ENCODE data around the gene CFAP251. TPM values are rescaled to one million over a fixed set of nuclear protein-coding genes. Genes with fewer than 3 reads are reported as not detected.

CFAP251 gene
- total RNA-seq, 1 experiment from 2014 or later, result 2.6 TPM

GRCh38 chr12:122009741-122010140, 91.3 kb downstream of the CFAP251 start:
- ATAC-seq (no peak), DNase-seq (ENCODE audit: low read depth, low spot score) (no peak)
- no peaks in the 10 kb centered on the region for H3K36me3 ChIP-seq (ENCODE audit: control insufficient read depth in 1 of 2, insufficient read depth in 2 of 2, low read length in 2 of 2)
- no peaks in the 10 kb centered on the region for H3K4me1 ChIP-seq (ENCODE audit: control insufficient read depth in 1 of 2, insufficient read depth in 2 of 2, low read length in 2 of 2)
- H3K9me3 ChIP-seq (ENCODE audit: control insufficient read depth in 1 of 2, insufficient read depth in 1 of 2, low read depth in 1 of 2, low read length in 2 of 2), result no peaks in the 10 kb centered on the region
- H4K20me1 ChIP-seq (ENCODE audit: insufficient read depth), result no peaks in the 10 kb centered on the region
- no peak overlapping the region for H3K4me2 ChIP-seq (ENCODE audit: low read length)
- RAD21 ChIA-PET (ENCODE audit: low non-redundant PET in 1 of 2, low total read pairs in 2 of 2, uncharacterized antibody in 2 of 2, unreplicated experiment in 2 of 2), result no interaction called here
- H3K9me2 ChIP-seq (ENCODE audit: insufficient read depth), result no peaks in the 10 kb centered on the region
- no peak overlapping the region for H3K27ac ChIP-seq (ENCODE audit: low read depth, low read length)
- H2AFZ ChIP-seq (ENCODE audit: low read depth, low read length, poor library complexity, severe bottlenecking), result no peak overlapping the region
- H3K79me2 ChIP-seq (ENCODE audit: insufficient read depth, low read length), result no peaks in the 10 kb centered on the region
- H3K27me3 ChIP-seq (ENCODE audit: insufficient read depth, low read length), result no peaks in the 10 kb centered on the region
- TF ChIP-seq ZFX (IDR thresholded peaks at IDR 0.05), result no peak
- no peak for TF ChIP-seq POLR2A (IDR thresholded peaks at IDR 0.05; ENCODE audit: borderline replicate concordance, extremely low read depth, insufficient read depth, insufficient read length)
- TF ChIP-seq ZNF274 (IDR thresholded peaks at IDR 0.05; ENCODE audit: low read depth, low read length), result no peak
- TF ChIP-seq CBX3 (IDR thresholded peaks at IDR 0.05; ENCODE audit: low read depth), result no peak
- H3K4me3 ChIP-seq (replicated peaks in 1 of 2; ENCODE audit: low read depth in 1 of 2, low read length in 2 of 2), result no peak overlapping the region
- no TSS peak for BruUV-seq (replicated peaks)
- H3K9ac ChIP-seq (ENCODE audit: low read length), result no peak overlapping the region
- CTCF ChIA-PET, result no interaction called here
- POLR2A ChIA-PET, result no interaction called here
- intact Hi-C loops (cut with micrococcal nuclease), result no loop called here

- Histone ChIP-seq H4K20me1 (ENCODE audit: insufficient read depth) (no peaks in the 10 kb centered on the region), H3K27ac (ENCODE audit: low read depth, low read length) (no peak overlapping the region), H2AFZ (ENCODE audit: low read depth, low read length, poor library complexity, severe bottlenecking) (no peak overlapping the region), H3K79me2 (ENCODE audit: insufficient read depth, low read length) (no peaks in the 10 kb centered on the region), H3K4me3 (replicated peaks in 1 of 2; ENCODE audit: low read depth in 1 of 2, low read length in 2 of 2) (no peak overlapping the region), H3K9me2 (ENCODE audit: insufficient read depth) (no peaks in the 10 kb centered on the region), H3K9me3 (ENCODE audit: control insufficient read depth in 1 of 2, insufficient read depth in 1 of 2, low read depth in 1 of 2, low read length in 2 of 2) (no peaks in the 10 kb centered on the region), H3K36me3 (ENCODE audit: control insufficient read depth in 1 of 2, insufficient read depth in 2 of 2, low read length in 2 of 2) (no peaks in the 10 kb centered on the region), H3K9ac (ENCODE audit: low read length) (no peak overlapping the region), H3K27me3 (ENCODE audit: insufficient read depth, low read length) (no peaks in the 10 kb centered on the region), H3K4me2 (ENCODE audit: low read length) (no peak overlapping the region), H3K4me1 (ENCODE audit: control insufficient read depth in 1 of 2, insufficient read depth in 2 of 2, low read length in 2 of 2) (no peaks in the 10 kb centered on the region)
- POLR2A ChIA-PET, result no interaction called here
- no TSS peak for BruUV-seq (replicated peaks)
- no peak for ATAC-seq
- no peak for DNase-seq (ENCODE audit: low read depth, low spot score)
- intact Hi-C loops (cut with micrococcal nuclease), result no loop called here
- CTCF ChIA-PET, result no interaction called here
- RAD21 ChIA-PET (ENCODE audit: low non-redundant PET in 1 of 2, low total read pairs in 2 of 2, uncharacterized antibody in 2 of 2, unreplicated experiment in 2 of 2), result no interaction called here
- TF ChIP-seq, protein P1, sequence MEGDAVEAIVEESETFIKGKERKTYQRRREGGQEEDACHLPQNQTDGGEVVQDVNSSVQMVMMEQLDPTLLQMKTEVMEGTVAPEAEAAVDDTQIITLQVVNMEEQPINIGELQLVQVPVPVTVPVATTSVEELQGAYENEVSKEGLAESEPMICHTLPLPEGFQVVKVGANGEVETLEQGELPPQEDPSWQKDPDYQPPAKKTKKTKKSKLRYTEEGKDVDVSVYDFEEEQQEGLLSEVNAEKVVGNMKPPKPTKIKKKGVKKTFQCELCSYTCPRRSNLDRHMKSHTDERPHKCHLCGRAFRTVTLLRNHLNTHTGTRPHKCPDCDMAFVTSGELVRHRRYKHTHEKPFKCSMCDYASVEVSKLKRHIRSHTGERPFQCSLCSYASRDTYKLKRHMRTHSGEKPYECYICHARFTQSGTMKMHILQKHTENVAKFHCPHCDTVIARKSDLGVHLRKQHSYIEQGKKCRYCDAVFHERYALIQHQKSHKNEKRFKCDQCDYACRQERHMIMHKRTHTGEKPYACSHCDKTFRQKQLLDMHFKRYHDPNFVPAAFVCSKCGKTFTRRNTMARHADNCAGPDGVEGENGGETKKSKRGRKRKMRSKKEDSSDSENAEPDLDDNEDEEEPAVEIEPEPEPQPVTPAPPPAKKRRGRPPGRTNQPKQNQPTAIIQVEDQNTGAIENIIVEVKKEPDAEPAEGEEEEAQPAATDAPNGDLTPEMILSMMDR (IDR thresholded peaks at IDR 0.05 in 2 of 3, conservative IDR thresholded peaks at IDR 0.05 in 1 of 3; ENCODE audit: borderline replicate concordance in 1 of 3, insufficient read depth in 1 of 3, low read depth in 2 of 3, low read length in 2 of 3), result no peak
- no peak for TF ChIP-seq CBX3 (IDR thresholded peaks at IDR 0.05; ENCODE audit: low read depth)
- TF ChIP-seq CEBPB (IDR thresholded peaks at IDR 0.05; ENCODE audit: low read depth), result no peak
- TF ChIP-seq EZH2phosphoT487 (IDR thresholded peaks at IDR 0.05; ENCODE audit: borderline replicate concordance), result no peak
- TF ChIP-seq POLR2A (IDR thresholded peaks at IDR 0.05; ENCODE audit: borderline replicate concordance, extremely low read depth, insufficient read depth, insufficient read length), result no peak
- TF ChIP-seq, protein P2, sequence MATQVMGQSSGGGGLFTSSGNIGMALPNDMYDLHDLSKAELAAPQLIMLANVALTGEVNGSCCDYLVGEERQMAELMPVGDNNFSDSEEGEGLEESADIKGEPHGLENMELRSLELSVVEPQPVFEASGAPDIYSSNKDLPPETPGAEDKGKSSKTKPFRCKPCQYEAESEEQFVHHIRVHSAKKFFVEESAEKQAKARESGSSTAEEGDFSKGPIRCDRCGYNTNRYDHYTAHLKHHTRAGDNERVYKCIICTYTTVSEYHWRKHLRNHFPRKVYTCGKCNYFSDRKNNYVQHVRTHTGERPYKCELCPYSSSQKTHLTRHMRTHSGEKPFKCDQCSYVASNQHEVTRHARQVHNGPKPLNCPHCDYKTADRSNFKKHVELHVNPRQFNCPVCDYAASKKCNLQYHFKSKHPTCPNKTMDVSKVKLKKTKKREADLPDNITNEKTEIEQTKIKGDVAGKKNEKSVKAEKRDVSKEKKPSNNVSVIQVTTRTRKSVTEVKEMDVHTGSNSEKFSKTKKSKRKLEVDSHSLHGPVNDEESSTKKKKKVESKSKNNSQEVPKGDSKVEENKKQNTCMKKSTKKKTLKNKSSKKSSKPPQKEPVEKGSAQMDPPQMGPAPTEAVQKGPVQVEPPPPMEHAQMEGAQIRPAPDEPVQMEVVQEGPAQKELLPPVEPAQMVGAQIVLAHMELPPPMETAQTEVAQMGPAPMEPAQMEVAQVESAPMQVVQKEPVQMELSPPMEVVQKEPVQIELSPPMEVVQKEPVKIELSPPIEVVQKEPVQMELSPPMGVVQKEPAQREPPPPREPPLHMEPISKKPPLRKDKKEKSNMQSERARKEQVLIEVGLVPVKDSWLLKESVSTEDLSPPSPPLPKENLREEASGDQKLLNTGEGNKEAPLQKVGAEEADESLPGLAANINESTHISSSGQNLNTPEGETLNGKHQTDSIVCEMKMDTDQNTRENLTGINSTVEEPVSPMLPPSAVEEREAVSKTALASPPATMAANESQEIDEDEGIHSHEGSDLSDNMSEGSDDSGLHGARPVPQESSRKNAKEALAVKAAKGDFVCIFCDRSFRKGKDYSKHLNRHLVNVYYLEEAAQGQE (IDR thresholded peaks at IDR 0.05; ENCODE audit: low read depth), result no peak
- TF ChIP-seq RAD21 (IDR thresholded peaks at IDR 0.05; ENCODE audit: low read depth), result no peak
- TF ChIP-seq ELF1 (IDR thresholded peaks at IDR 0.05; ENCODE audit: borderline replicate concordance, low read depth), result no peak
- TF ChIP-seq SRF (IDR thresholded peaks at IDR 0.05; ENCODE audit: low read depth), result no peak
- TF ChIP-seq SIN3A (IDR thresholded peaks at IDR 0.05; ENCODE audit: low read depth), result no peak
- TF ChIP-seq EGR1 (IDR thresholded peaks at IDR 0.05; ENCODE audit: low read depth), result no peak
- no peak for TF ChIP-seq SP1 (IDR thresholded peaks at IDR 0.05; ENCODE audit: low read depth)
- TF ChIP-seq FOSL1 (IDR thresholded peaks at IDR 0.05; ENCODE audit: low read depth), result no peak
Measured at GRCh38 chr12:122012184-122012583, 93.8 kb downstream of the CFAP251 start.

Measured in HCT116 (cell line).